GM12865 (cell line): Measurements from ENCODE around the gene MIR17HG.

Experiments used
- DNase-seq: peaks from one replicate; pipeline ENCODE4 v3.0.0; 2010; ENCODE audit warnings: low read depth
- H3K4me3 ChIP-seq: 2 replicates; pipeline ENCODE4 v1.5.1; 2011; ENCODE audit warnings: mild to moderate bottlenecking, low read depth, low read length, control low read depth
- TF ChIP-seq, protein P1 (sequence below): IDR thresholded peaks from 2 replicates; pipeline ENCODE4 v1.5.1; 2011; ENCODE audit warnings: low read length, control low read depth, low read depth, inconsistent platforms; ENCODE audit not compliant: insufficient read depth; ENCODE audit errors: missing control alignments

Gene MIR17HG

DNA sequence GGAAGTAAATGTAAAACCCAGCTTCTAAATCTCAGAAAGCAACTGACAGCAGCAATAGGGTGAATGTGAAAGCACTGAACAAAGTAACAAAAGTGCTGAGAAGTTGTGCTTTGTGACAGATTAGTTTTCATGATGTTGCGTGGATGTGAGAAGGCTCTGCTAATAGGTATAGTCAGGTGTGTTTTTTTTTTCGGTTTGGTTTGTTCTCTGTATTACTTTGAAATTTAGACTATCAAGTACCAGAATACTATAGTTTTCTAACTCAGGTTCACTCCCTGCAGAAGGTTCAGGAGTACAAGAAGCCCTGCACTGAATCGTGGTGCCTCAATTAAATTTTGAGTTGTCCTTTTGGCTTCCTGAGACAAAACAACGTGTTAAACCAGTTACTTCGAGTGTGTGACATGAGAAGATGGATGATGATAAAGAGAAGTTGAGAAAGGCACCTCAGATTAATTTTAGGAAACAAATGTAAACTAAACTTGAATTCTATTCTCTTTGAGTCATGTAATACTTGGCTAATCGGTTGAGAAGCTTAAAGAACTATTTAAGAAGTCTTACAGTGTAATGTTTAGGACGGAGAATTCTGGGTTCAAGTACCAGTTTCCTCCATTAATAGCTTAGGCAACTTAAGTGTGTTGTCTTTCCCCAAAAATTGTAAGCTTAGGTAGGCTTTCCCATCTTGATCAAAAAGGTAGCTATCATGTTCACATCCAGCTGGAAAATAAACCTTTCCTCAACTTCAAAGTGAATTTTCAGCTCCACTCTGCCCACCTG lies 10.3 kb downstream of the MIR17HG start:
- H3K4me3 ChIP-seq = no peak overlapping the region
- TF ChIP-seq, protein P1, sequence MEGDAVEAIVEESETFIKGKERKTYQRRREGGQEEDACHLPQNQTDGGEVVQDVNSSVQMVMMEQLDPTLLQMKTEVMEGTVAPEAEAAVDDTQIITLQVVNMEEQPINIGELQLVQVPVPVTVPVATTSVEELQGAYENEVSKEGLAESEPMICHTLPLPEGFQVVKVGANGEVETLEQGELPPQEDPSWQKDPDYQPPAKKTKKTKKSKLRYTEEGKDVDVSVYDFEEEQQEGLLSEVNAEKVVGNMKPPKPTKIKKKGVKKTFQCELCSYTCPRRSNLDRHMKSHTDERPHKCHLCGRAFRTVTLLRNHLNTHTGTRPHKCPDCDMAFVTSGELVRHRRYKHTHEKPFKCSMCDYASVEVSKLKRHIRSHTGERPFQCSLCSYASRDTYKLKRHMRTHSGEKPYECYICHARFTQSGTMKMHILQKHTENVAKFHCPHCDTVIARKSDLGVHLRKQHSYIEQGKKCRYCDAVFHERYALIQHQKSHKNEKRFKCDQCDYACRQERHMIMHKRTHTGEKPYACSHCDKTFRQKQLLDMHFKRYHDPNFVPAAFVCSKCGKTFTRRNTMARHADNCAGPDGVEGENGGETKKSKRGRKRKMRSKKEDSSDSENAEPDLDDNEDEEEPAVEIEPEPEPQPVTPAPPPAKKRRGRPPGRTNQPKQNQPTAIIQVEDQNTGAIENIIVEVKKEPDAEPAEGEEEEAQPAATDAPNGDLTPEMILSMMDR = no peak
- peak; percentile 12 for DNase-seq

DNA sequence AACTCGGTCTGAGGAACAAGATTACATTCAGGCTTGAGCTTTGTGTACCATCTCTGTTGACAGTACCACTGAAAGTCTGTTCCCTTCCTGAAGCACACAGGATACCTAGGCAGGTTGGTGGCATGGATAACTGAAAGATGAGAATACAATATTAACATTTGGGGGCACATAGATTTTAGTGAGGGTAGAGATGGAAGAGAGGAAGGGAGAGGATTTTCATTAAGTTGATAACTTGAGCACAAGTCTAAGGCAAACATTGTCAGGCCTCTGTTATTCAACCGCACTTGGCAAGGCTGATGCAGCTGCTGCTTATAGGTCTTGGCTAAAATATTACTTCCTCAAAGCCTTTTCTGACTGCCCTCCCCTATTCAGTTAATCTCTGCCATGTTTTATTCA lies 10.9 kb downstream of the MIR17HG start:
- H3K4me3 ChIP-seq = no peak overlapping the region
- DNase-seq = peak; percentile 34
- TF ChIP-seq, protein P1 = no peak

DNA sequence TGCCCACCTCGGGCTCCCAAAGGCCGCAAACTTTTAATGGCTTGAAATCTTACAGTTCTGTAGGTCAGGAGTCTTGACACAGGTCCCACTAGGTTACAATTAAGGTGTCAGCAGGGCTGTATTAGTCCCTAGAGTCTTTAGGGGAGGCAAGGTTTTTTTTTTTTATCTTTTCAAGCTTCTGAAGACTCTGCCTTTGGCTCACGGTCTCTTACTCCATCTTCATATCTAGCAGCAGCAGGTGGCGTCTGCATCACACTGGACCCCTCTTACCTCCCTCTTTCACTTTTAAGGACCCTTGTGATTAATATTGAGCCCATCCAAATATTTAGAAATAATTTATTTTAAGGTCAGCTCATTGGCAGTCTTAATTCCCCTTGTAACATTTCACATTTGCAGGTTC lies 11.6 kb downstream of the MIR17HG start:
- TF ChIP-seq, protein P1 = no peak
- no peak for DNase-seq
- no peak overlapping the region for H3K4me3 ChIP-seq

DNA sequence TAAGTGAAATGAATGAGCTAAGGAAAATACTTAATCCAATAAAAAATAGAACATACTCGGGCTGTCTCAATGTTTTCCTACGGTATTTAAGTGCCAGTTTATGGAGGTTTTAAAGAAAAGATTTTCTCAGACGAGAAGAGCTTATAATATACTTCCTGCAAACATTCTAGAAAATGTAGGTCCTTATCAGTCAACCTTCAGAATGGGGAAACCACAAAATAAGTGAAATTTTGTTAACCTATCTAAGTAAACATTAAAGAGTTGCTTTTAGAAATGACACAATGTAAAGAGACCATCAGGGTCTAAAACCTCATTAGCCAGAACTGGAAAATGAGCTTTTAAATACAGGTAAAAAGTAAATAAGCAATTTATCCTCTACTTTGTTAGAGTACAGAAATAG lies 12.1 kb downstream of the MIR17HG start:
- TF ChIP-seq, protein P1 = no peak
- DNase-seq = no peak
- H3K4me3 ChIP-seq = no peak overlapping the region

DNA sequence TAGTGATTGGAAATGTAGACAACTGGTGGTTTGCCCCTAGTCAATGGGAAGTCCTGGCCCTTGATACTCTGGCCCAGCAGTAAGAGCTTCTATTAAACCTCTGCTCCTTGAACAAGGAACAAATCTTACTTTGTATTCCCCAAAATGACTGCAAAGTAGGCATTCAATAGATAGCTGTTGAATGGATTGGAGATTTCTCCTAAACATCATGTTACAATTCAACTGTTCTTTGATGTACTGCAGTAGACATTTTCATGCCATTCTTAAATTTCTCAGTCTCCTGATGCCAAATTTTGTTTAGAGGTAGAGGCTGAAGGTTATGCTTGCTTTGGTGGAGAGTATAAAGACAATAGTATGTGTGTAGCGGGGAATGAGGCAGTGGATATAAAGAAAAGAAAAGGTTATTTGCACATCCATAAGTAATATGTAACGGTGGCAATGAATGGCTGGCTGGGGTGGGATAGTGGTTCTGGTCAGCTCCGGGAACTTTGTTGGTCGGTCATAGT lies 12.8 kb downstream of the MIR17HG start:
- TF ChIP-seq, protein P1 = no peak
- peak; percentile 15 for DNase-seq

DNA sequence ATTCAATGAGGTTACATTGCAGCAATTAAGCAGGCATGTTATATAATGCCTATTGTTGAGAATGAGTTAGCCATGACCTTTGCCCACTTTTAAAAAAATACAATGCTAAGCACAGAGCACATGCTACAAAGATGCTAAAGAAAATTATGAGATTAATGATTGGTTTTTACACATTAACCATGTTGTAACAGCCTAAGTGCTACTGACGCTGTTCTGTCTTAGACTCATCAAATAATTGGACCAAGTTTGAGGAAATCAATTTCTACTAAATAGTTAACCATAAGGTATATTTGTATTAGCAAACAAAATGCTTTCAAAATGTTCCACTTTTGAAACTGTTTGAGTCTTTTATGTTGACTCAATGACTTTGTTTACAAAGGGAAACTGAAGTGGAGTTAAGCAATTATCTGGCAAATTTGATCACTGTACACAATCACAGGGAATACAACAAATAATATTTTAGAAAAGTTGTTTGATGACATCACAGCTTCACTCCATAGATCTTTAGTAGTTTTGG lies 14.3 kb downstream of the MIR17HG start:
- TF ChIP-seq, protein P1 = no peak
- no peak for DNase-seq
- H3K4me3 ChIP-seq = no peak overlapping the region

More for the DNA sequence above, 12.8 kb downstream of the MIR17HG start:
- no peak overlapping the region for H3K4me3 ChIP-seq
